Tibial nerve (tissue), 4 donors: ENCODE data around the gene SDR42E2. TPM values are rescaled to one million over a fixed set of nuclear protein-coding genes. Genes with fewer than 3 reads are reported as not detected.

ENCODE experiments used
- DNase-seq, 2 donors: peaks; one replicate each; pipeline ENCODE4 v3.0.0-alpha.2; 2019; ENCODE audit warnings: low spot score in 2 of 2
- H3K27ac ChIP-seq, 4 donors: fragments of 200-600 bp; sonication (generic) in 3 of 4; one replicate each; pipeline ENCODE4 v1.5.1; 2017 to 2019; ENCODE audit warnings: mild to moderate bottlenecking in 1 of 4
- H3K27me3 ChIP-seq, 2 donors: fragments of 200-600 bp; sonication (generic) in 1 of 2; one replicate each; pipeline versions ENCODE4 v1.5.1 to v1.6.0; 2017 to 2019
- H3K36me3 ChIP-seq, 3 donors: fragments of 200-600 bp; sonication (generic); one replicate each; pipeline ENCODE4 v1.5.1; 2018 to 2019
- H3K4me1 ChIP-seq, 4 donors: fragments of 200-600 bp; sonication (generic) in 3 of 4; one replicate each; pipeline ENCODE4 v1.5.1; 2017 to 2019
- H3K4me3 ChIP-seq, 4 donors: fragments of 200-600 bp; sonication (generic) in 3 of 4; one replicate each; pipeline ENCODE4 v1.5.1; 2017 to 2019; ENCODE audit warnings: mild to moderate bottlenecking in 1 of 4, moderate library complexity in 1 of 4
- H3K9me3 ChIP-seq, 4 donors: fragments of 200-600 bp; sonication (generic) in 3 of 4; one replicate each; pipeline ENCODE4 v1.5.1; 2017 to 2019
- CTCF ChIP-seq, 5 experiments: fragments of 200-600 bp in 3 of 5; fragments of 450-650 bp in 2 of 5; sonication (generic) in 3 of 5; IDR thresholded peaks; one replicate each; pipeline ENCODE4 v1.5.1; 2016 to 2019; ENCODE audit warnings: antibody characterized with exemption in 5 of 5, mild to moderate bottlenecking in 3 of 5, moderate library complexity in 2 of 5
- EP300 ChIP-seq, 2 donors: sonication (generic); formaldehyde crosslinking; IDR thresholded peaks; one replicate each; pipeline ENCODE4 v1.6.1; 2017; ENCODE audit warnings: antibody characterized with exemption in 2 of 2, mild to moderate bottlenecking in 1 of 2
- POLR2A ChIP-seq, 2 donors: fragments of 450-650 bp; IDR thresholded peaks; one replicate each; pipeline ENCODE4 v1.6.1; 2017; ENCODE audit warnings: antibody characterized with exemption in 2 of 2, mild to moderate bottlenecking in 2 of 2, moderate library complexity in 2 of 2
- WGBS, 2 donors: methylation state at CpG; one replicate each; pipeline ENCODE4 v1.1.5; 2018; 5-methylcytosine and 5-hydroxymethylcytosine counted together
- total RNA-seq, 4 donors: library from RNA; depleted of rRNA; stranded (reverse); fragments of >200 nt; gene quantifications; one replicate each; pipeline ENCODE4 v1.1.0, GENCODE V29; 2016

SDR42E2 gene
- total RNA-seq, 4 donors from 2014 or later: not detected

- no peaks in the 10 kb centered on the region for H3K9me3 ChIP-seq
- TF ChIP-seq CTCF (IDR thresholded peaks at IDR 0.05): no peak
- no peak for TF ChIP-seq EP300 (IDR thresholded peaks at IDR 0.05)
- TF ChIP-seq POLR2A (IDR thresholded peaks at IDR 0.05): no peak
- WGBS, 2 donors: 96 to 100% methylated on average over 2 of the region's 2 CpGs
- peaks cover 0 to 42% (median 20%) of the 10 kb centered on the region in 4 donors for H3K4me1 ChIP-seq
- no peak for DNase-seq
- H3K27ac ChIP-seq: peak overlapping the region in 1 of 4 donors; percentile 96
- no peak overlapping the region for H3K4me3 ChIP-seq
- no peaks in the 10 kb centered on the region for H3K36me3 ChIP-seq
- no peaks in the 10 kb centered on the region for H3K27me3 ChIP-seq
These were observed 41.9 kb downstream of the SDR42E2 start for GRCh38 chr16:22204091-22204655.

- no peak for DNase-seq
- whole genome bisulfite sequencing, 2 donors: 4 to 5% methylated on average over 11 of the region's 11 CpGs
- H3K4me1 ChIP-seq: peaks cover 0 to 45% (median 17%) of the 10 kb centered on the region in 4 donors
- peaks cover 0 to under 1% (median 0%) of the 10 kb centered on the region in 4 donors for H3K9me3 ChIP-seq
- TF ChIP-seq EP300 (IDR thresholded peaks at IDR 0.05) (no peak), POLR2A (IDR thresholded peaks at IDR 0.05) (no peak), CTCF (IDR thresholded peaks at IDR 0.05) (no peak)
- H3K36me3 ChIP-seq: peaks cover 0 to 10% (median 0%) of the 10 kb centered on the region in 3 donors
- H3K27me3 ChIP-seq: no peaks in the 10 kb centered on the region
- H3K27ac ChIP-seq: peak overlapping the region; percentile 67 to 96 (median 89)
- H3K4me3 ChIP-seq: peak overlapping the region; percentile 61 to 99 (median 96)
These were observed 43.3 kb downstream of the SDR42E2 start for GRCh38 chr16:22205577-22206012.

DNA sequence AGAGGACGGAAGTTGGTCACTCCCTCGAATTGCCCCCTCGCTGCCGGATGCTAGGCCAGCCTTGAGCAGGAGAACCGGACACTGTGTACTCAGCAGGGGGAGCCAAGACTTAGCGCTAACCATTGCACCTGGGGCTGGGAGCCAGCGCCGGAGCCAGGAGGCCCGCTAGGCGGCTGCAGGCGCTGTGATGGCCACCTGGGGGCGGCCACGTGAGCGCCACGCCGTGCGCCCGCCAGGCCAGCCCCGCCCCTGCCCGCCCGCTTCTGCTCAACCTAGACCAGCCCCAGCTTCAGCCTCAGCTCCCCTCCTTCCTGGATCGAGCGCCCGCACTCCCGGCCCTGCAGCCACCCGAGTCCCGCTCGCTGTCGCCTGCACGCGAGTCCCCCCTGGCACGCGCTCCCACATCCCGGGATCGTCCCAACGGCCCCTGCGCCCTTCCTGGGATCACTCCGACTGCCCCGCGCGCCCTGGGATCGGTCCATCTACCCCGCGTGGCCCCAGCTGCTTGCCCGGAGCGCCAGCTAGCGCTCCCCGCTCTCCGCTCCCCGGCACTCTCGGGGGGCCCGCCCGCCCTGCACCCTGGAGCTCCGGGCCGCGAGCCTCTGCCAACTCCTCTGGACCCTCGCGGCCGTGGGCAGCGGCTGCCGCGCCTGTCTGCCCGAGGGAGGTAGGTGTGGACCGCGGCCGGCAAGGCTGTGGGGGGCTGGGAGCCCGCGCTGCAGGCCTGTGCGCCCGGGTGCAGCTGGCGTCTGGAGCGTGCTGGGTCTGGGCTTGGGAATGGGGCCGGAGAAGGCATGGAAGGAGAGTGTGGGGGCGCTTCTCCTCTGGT, 43.9 kb downstream of the SDR42E2 start, which contains the start of gene EEF2K:
EEF2K (plus strand) TSS at position 266 of the 829 bp plus-strand sequence. CDS start 19,452 bp downstream, outside the sequence.
- peak; percentile 86 for DNase-seq
- Histone ChIP-seq H3K27ac (peak within 1 kb of the TSS; percentile 67 to 96 (median 89)), H3K9me3 (peaks cover 0 to 6% (median 0%) of the 10 kb centered on the region in 4 donors), H3K36me3 (peaks cover 0 to 16% (median 0%) of the 10 kb centered on the region in 3 donors), H3K27me3 (no peaks in the 10 kb centered on the region), H3K4me3 (peak within 1 kb of the TSS; percentile 61 to 99 (median 96)), H3K4me1 (peaks cover 0 to 52% (median 23%) of the 10 kb centered on the region in 4 donors)
- TF ChIP-seq CTCF (IDR thresholded peaks at IDR 0.05) (peak; percentile 89 to 98 (median 93)), EP300 (IDR thresholded peaks at IDR 0.05) (peak in 1 of 2 donors; percentile 88), POLR2A (IDR thresholded peaks at IDR 0.05) (peak; percentile 34 to 57)
- 1% methylated on average over 40 to 51 of the region's 74 CpGs for WGBS, 2 donors

- no peak for TF ChIP-seq POLR2A (IDR thresholded peaks at IDR 0.05)
- peak; percentile 29 to 72 for TF ChIP-seq EP300 (IDR thresholded peaks at IDR 0.05)
- Histone ChIP-seq H3K27me3 (no peaks in the 10 kb centered on the region), H3K4me3 (peak overlapping the region; percentile 61 to 99 (median 96)), H3K9me3 (peaks cover 0 to 6% (median 0%) of the 10 kb centered on the region in 4 donors), H3K4me1 (peaks cover 0 to 60% (median 31%) of the 10 kb centered on the region in 4 donors), H3K27ac (peak overlapping the region; percentile 67 to 96 (median 89)), H3K36me3 (peaks cover 0 to 17% (median 0%) of the 10 kb centered on the region in 3 donors)
- peak; percentile 56 to 75 for DNase-seq
- WGBS, 2 donors: 10 to 12% methylated on average over 29 to 35 of the region's 35 CpGs
These were observed 44.8 kb downstream of the SDR42E2 start for GRCh38 chr16:22206842-22207714.
